ENCODE data around the gene AK6. TPM values are rescaled to one million over a fixed set of nuclear protein-coding genes. Genes with fewer than 3 reads are reported as not detected.

Gene AK6
- total RNA-seq, 1 experiment from 2014 or later: 48.5 TPM

- H3K9me2 ChIP-seq (replicated peaks; ENCODE audit: insufficient read depth, low read length): no peaks in the 10 kb centered on the region
- H3K9ac ChIP-seq (ENCODE audit: low read length): no peak overlapping the region
- no peak overlapping the region for H3K27ac ChIP-seq (ENCODE audit: low read length)
- peaks cover 28% of the 10 kb centered on the region for H3K36me3 ChIP-seq (ENCODE audit: insufficient read depth, low read length)
- H4K20me1 ChIP-seq (ENCODE audit: insufficient read depth, low read depth, low read length): no peaks in the 10 kb centered on the region
- no peak overlapping the region for H3K4me2 ChIP-seq (ENCODE audit: low read depth, low read length, poor library complexity, severe bottlenecking)
- no peaks in the 10 kb centered on the region for H3K9me3 ChIP-seq (ENCODE audit: low read length)
- no peaks in the 10 kb centered on the region for H3K79me2 ChIP-seq (ENCODE audit: low read length)
- H3K4me1 ChIP-seq (ENCODE audit: low read length): no peaks in the 10 kb centered on the region; the same call in 1 of the 2 replicates
- H3K4me3 ChIP-seq (ENCODE audit: low read length): no peak overlapping the region
- no peaks in the 10 kb centered on the region for H3K27me3 ChIP-seq (ENCODE audit: low read length)
- DNase-seq: no peak
- no peak overlapping the region for H2AFZ ChIP-seq (ENCODE audit: low read length)
Observed at GRCh38 chr5:69308046-69308553, 61.2 kb downstream of the AK6 start.

GRCh38 chr5:69305512-69305911, 63.8 kb downstream of the AK6 start:
- Histone ChIP-seq H3K9me2 (replicated peaks; ENCODE audit: insufficient read depth, low read length) (no peaks in the 10 kb centered on the region), H3K27ac (ENCODE audit: low read length) (no peak overlapping the region), H3K4me2 (ENCODE audit: low read depth, low read length, poor library complexity, severe bottlenecking) (no peak overlapping the region), H3K9ac (ENCODE audit: low read length) (no peak overlapping the region), H4K20me1 (ENCODE audit: insufficient read depth, low read depth, low read length) (no peaks in the 10 kb centered on the region), H2AFZ (ENCODE audit: low read length) (no peak overlapping the region), H3K9me3 (ENCODE audit: low read length) (no peaks in the 10 kb centered on the region), H3K4me3 (ENCODE audit: low read length) (no peak overlapping the region), H3K27me3 (ENCODE audit: low read length) (no peaks in the 10 kb centered on the region), H3K36me3 (ENCODE audit: insufficient read depth, low read length) (peaks cover 23% of the 10 kb centered on the region), H3K79me2 (ENCODE audit: low read length) (no peaks in the 10 kb centered on the region), H3K4me1 (ENCODE audit: low read length) (no peaks in the 10 kb centered on the region)
- no peak for DNase-seq

Other genes with a start within 250 kb of the AK6 start
- gene CCNB1, start 202.4 kb downstream of the AK6 start, total RNA-seq (2014; rRNA removed; shearing (Covaris generic); ENCODE audit: low replicate concordance): 58.5 and 96.4 TPM in 2 replicates
- 34.1 and 37.0 TPM in 2 replicates for gene CENPH, start 179.9 kb downstream of the AK6 start, total RNA-seq (2014; rRNA removed; shearing (Covaris generic); ENCODE audit: low replicate concordance)
- 42.1 and 47.1 TPM in 2 replicates for gene CDK7, start 134.6 kb downstream of the AK6 start, total RNA-seq (2014; rRNA removed; shearing (Covaris generic); ENCODE audit: low replicate concordance)
- gene CCDC125, start 36.7 kb downstream of the AK6 start, total RNA-seq (2014; rRNA removed; shearing (Covaris generic); ENCODE audit: low replicate concordance): 7.8 and 8.9 TPM in 2 replicates
- gene TAF9, start within 50 bp of the AK6 start, total RNA-seq (2014; rRNA removed; shearing (Covaris generic); ENCODE audit: low replicate concordance): 74.5 and 109 TPM in 2 replicates
- 46.5 and 61.7 TPM in 2 replicates for gene RAD17, start 298 bp upstream of the AK6 start, total RNA-seq (2014; rRNA removed; shearing (Covaris generic); ENCODE audit: low replicate concordance)
- 0.11 and 0.48 TPM in 2 replicates for gene MARVELD2, start 45.6 kb upstream of the AK6 start, total RNA-seq (2014; rRNA removed; shearing (Covaris generic); ENCODE audit: low replicate concordance)
- 2.8 and 3.5 TPM in 2 replicates for gene OCLN, start 123.3 kb upstream of the AK6 start, total RNA-seq (2014; rRNA removed; shearing (Covaris generic); ENCODE audit: low replicate concordance)
- 35.2 and 69.8 TPM in 2 replicates for gene GTF2H2C, start 190.7 kb upstream of the AK6 start, total RNA-seq (2014; rRNA removed; shearing (Covaris generic); ENCODE audit: low replicate concordance)

Data from Karpas-422 (cell line).